ENCODE data around the gene CHKA. TPM values are rescaled to one million over a fixed set of nuclear protein-coding genes. Genes with fewer than 3 reads are reported as not detected.

The CHKA gene
- total and polyA plus RNA-seq, 2 of the 8 experiments (the other 6 are each of a cell fraction or from before 2014, with no cell fraction given): 61.2 to 86.6 TPM

DNA sequence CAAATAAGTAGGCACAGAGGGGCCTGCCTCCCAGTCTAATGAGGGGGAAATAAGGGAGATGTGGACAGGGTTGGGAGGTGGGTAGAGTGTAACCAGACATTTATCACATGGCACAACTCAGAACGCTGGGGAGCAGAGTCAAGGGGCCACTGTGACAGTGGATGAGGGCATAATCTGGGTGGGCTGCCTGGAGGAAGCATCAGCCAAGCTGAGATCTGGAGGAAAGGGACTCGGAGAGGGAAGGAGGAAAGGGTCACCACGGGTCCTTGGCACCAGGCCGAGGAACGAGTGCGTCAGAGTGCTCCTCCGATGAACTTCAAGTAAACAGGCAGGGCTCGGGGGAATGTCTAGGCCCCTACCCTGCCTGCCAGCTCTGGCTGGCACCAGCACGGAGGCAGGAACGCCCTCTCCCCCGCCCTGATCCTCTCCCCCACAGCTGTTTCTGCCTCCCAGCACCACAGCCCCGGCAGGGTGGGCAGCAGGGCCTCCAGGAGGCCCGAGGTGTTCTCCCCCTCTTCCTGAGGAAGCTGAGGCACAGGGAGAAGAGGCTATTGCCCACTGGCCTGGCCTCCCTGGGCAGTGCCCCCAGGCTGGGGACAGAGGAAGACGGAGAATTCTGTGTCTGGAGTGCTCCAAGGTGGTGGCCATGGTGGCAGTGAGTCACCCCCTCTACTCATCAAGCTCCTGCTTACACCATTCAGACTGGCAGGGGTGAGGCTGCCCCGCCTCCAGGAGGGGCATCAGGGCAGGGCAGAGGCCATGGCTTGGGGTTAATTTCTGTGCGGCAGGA lies 106.8 kb downstream of the CHKA start:
- no peaks in the 10 kb centered on the region for H3K27me3 ChIP-seq (replicated peaks in 1 of 4; ENCODE audit: control insufficient read depth in 3 of 4, extremely low read depth in 1 of 4, insufficient read depth in 3 of 4, low read length in 3 of 4)
- H3K4me1 ChIP-seq (replicated peaks in 1 of 4; ENCODE audit: control insufficient read depth in 3 of 4, insufficient read depth in 4 of 4, low read length in 3 of 4): peaks cover 0 to 17% (median 12%) of the 10 kb centered on the region in 4 experiments; a peak in 6 of 7 replicates
- no peak overlapping the region for H2AFZ ChIP-seq (ENCODE audit: low read length)
- POLR2A ChIA-PET (ENCODE audit: partially characterized antibody): interaction anchor here (1.0 to 2.8 kb wide), 3 partner anchors 14 to 23 kb away, joined by 3 to 14 read pairs (median 4); partner anchors contain the start of gene TCIRG1
- WGBS, 2 experiments (ENCODE audit: extremely low coverage in 1 of 2, insufficient coverage in 1 of 2, insufficient read length in 1 of 2, insufficient replicate concordance in 2 of 2, low coverage in 1 of 2, low lambda C conversion rate in 2 of 2, missing lambda C conversion rate in 1 of 2): 86% methylated on average over 12 of the region's 16 CpGs; no CpG with 5 or more reads in 1 of the 2 experiments
- no peak overlapping the region for H2BK15ac ChIP-seq (ENCODE audit: low read length)
- H2BK120ac ChIP-seq (replicated peaks; ENCODE audit: low read depth, low read length): no peak overlapping the region
- no peaks in the 10 kb centered on the region for H3K9me3 ChIP-seq (ENCODE audit: insufficient read depth in 2 of 2, low read depth in 1 of 2, low read length in 1 of 2)
- H4K8ac ChIP-seq (ENCODE audit: extremely low read depth, insufficient read depth, low read length): peak overlapping the region; percentile 35
- no peak overlapping the region for H3K56ac ChIP-seq (replicated peaks; ENCODE audit: insufficient read length, low read depth, low read length)
- no peaks in the 10 kb centered on the region for H3K23me2 ChIP-seq (ENCODE audit: low read depth, low read length)
- H3K4ac ChIP-seq (replicated peaks; ENCODE audit: insufficient read length, low read depth, low read length): no peak overlapping the region
- H3K79me2 ChIP-seq (ENCODE audit: control insufficient read depth in 1 of 2, insufficient read depth in 2 of 2, low read length in 2 of 2): no peaks in the 10 kb centered on the region
- no peak overlapping the region for H3K23ac ChIP-seq (ENCODE audit: insufficient read length)
- 0 out of 2 replicates have a peak overlapping the region, but pooled peaks have one; percentile 7 for H2BK12ac ChIP-seq (ENCODE audit: low read depth, low read length)
- CTCF ChIA-PET (ENCODE audit: partially characterized antibody): interaction anchor here (0.6 to 1.5 kb wide), 2 partner anchors 17 to 32 kb away, joined by 4 to 5 read pairs; no protein-coding TSS in a partner anchor
- no peak overlapping the region for H3K9ac ChIP-seq (replicated peaks in 1 of 4; ENCODE audit: extremely low read depth in 1 of 4, low read depth in 3 of 4, low read length in 3 of 4)
- no peak overlapping the region for H3K18ac ChIP-seq (ENCODE audit: extremely low read depth, low read length)
- DNase-seq (ENCODE audit: low read depth in 1 of 2, low spot score in 2 of 2) (no peak), FAIRE-seq (no peak)
- no peak overlapping the region for H4K5ac ChIP-seq (ENCODE audit: insufficient read length, low read depth, low read length)
- no peak overlapping the region for H2AK5ac ChIP-seq (ENCODE audit: low read depth, low read length)
- H3K14ac ChIP-seq (ENCODE audit: insufficient read length): no peak overlapping the region
- no peak overlapping the region for H2BK5ac ChIP-seq (ENCODE audit: low read depth, low read length)
- H3K36me3 ChIP-seq (ENCODE audit: control insufficient read depth in 2 of 4, insufficient read depth in 4 of 4, low read length in 3 of 4): no peaks in the 10 kb centered on the region
- H3K79me1 ChIP-seq (ENCODE audit: low read depth, low read length): no peaks in the 10 kb centered on the region
- H3K4me3 ChIP-seq (ENCODE audit: extremely low read depth in 1 of 4, insufficient read depth in 2 of 4, low read depth in 3 of 4, low read length in 4 of 4): no peak overlapping the region
- H4K20me1 ChIP-seq (replicated peaks in 1 of 2; ENCODE audit: control insufficient read depth in 1 of 2, insufficient read depth in 2 of 2, low read length in 2 of 2): no peaks in the 10 kb centered on the region
- no peak overlapping the region for H3K4me2 ChIP-seq (ENCODE audit: insufficient read depth in 1 of 2, low read depth in 2 of 2, low read length in 2 of 2)
- no peak overlapping the region for H4K91ac ChIP-seq (replicated peaks; ENCODE audit: insufficient read length, low read length)
- no peak overlapping the region for H2BK20ac ChIP-seq (ENCODE audit: low read length)
- no peak overlapping the region for H3K27ac ChIP-seq (ENCODE audit: low read depth, low read length)
- no peak for TF ChIP-seq RXRA (IDR thresholded peaks at IDR 0.05; ENCODE audit: insufficient read depth, low read depth, low read length)
- no peak for TF ChIP-seq TAF7 (optimal IDR thresholded peaks at IDR 0.05; ENCODE audit: borderline replicate concordance, low read depth, low read length)
- no peak for TF ChIP-seq RAD21 (IDR thresholded peaks at IDR 0.05 in 1 of 2, conservative IDR thresholded peaks at IDR 0.05 in 1 of 2; ENCODE audit: low read depth in 2 of 2, low read length in 2 of 2)
- TF ChIP-seq HDAC6 (IDR thresholded peaks at IDR 0.05; ENCODE audit: low read depth, low read length): no peak
- no peak for TF ChIP-seq KDM5A (IDR thresholded peaks at IDR 0.05; ENCODE audit: low read length)
- TF ChIP-seq RBBP5 (IDR thresholded peaks at IDR 0.05; ENCODE audit: borderline replicate concordance, low read depth, low read length): no peak
- TF ChIP-seq GTF2F1 (IDR thresholded peaks at IDR 0.05; ENCODE audit: borderline replicate concordance, low read depth, low read length): no peak
- TF ChIP-seq KDM4A (IDR thresholded peaks at IDR 0.05; ENCODE audit: low read depth, low read length, severe bottlenecking): no peak
- no peak for TF ChIP-seq CHD2 (IDR thresholded peaks at IDR 0.05; ENCODE audit: low read length)
- no peak for TF ChIP-seq TEAD4 (IDR thresholded peaks at IDR 0.05; ENCODE audit: low read depth, low read length)
- TF ChIP-seq EGR1 (IDR thresholded peaks at IDR 0.05; ENCODE audit: borderline replicate concordance, low read depth, low read length): no peak
- no peak for TF ChIP-seq SP1 (IDR thresholded peaks at IDR 0.05; ENCODE audit: low read depth, low read length)
- no peak for TF ChIP-seq TCF12 (IDR thresholded peaks at IDR 0.05; ENCODE audit: low read depth, low read length)

All from H1 (cell line).